CD4-positive, alpha-beta T cell treated with Interleukin-12 subunit alpha and Interleukin-12 subunit beta, for 1 hour (primary cell): ENCODE data around the gene PAK6.
A peak's percentile ranks its signal among the peaks of the same experiment; 100 is the strongest.

Experiments used
- DNase-seq: peaks from one replicate; pipeline ENCODE4 v3.0.0-alpha.2; 2020

The PAK6 gene

DNA sequence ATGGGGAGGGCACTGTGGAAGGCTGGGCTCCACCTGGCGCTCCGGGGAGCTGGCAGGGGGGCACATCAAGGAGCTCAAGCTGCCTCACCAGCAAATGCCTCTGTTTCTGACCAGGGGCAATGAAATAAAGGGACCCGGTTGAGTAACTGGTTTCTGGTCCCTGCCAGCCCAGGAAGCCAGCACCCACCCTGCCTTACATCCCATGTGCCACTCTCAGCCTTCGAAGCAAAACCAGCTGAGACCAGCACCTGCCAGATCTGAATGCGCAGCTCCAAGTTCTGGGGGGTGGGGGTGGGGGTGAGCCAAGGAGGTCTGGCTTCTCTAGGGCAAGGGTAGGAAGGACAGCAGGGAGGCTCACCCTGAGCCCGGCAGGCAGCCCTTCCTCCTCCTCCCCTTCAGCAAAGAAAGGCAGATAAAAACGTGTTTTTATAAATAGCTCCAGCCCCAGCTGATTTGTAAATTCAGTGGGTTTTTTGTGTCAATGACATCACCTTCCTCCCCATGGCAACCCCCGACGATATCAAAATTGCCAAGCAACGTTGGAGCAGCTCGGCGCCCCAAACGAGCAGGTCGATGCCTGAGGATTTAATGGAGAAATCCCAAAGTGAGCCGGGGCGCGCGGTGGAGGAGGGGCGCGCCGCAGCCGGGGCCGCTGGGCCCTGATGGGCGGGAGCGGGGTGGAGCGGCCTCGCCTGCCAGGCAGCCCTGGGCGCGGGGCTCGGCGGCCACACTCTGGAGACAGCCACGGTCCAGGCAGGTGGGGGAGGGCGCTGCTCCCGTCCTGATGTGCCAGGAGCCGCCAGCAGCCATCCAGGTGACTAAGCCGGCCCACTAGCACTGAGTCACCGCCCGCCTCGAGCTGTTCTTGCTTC lies at the start of gene PAK6:
PAK6 (plus strand) TSS at position 532 of the 872 bp plus-strand sequence. CDS start 25,723 bp downstream, outside the sequence.
- DNase-seq = peak; percentile 7

DNA sequence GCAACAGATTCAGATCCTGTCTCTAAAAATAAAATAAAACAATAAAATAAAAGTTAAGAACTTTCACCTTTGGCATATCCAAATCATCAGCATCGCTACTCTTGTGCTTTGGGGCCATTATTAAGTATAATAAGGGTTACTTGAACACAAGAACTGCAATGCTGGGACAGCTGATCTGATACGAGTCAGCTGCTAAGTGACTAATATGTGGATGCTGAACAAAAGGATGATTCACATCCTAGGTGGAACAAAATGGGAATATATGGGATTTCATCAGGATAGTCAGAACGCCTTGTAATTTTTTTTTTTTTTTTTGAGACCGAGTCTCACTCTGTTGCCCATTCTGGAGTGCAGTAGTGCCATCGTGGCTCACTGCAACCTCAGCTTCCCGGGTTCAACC lies 48.3 kb upstream of the PAK6 start:
- DNase-seq = no peak

DNA sequence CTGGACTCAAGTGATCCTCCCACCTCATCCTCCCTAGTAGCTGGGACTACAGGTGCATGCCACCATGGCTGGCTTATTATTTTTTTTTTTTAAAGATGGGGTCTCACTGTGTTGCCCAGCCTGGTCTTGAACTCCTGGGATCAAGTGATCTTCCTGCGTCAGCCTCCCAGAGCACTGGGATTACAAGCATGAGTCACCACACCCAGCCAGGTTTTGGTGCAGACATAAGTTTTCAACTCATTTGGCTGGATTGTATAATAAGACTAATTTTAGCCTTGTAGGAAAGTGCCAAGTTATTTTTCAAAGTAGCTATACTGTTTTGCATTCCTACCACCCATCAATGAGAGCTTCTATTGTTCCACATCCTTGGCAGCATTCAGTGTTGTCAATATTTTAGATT lies 45.9 kb upstream of the PAK6 start:
- DNase-seq = no peak

DNA sequence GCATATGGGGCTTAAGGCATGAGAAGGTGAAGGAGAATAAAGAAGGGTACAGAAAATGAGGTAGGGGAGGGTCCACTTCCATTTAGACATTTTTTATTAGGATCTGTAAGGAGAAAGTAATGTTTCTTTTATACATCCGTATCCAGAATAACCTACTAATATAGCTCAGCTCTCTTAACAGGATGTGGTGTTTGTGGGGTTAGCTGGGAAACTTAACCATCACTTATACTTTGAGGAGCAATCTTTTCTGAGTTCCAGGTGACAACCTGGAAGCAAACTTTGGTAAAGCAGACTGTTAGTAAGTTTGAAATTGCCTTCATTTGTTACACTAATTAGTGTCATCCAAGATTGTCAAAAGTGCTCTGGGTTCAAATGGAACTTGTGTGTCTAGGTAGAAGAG lies 41.4 kb upstream of the PAK6 start:
- peak; percentile 10 for DNase-seq

DNA sequence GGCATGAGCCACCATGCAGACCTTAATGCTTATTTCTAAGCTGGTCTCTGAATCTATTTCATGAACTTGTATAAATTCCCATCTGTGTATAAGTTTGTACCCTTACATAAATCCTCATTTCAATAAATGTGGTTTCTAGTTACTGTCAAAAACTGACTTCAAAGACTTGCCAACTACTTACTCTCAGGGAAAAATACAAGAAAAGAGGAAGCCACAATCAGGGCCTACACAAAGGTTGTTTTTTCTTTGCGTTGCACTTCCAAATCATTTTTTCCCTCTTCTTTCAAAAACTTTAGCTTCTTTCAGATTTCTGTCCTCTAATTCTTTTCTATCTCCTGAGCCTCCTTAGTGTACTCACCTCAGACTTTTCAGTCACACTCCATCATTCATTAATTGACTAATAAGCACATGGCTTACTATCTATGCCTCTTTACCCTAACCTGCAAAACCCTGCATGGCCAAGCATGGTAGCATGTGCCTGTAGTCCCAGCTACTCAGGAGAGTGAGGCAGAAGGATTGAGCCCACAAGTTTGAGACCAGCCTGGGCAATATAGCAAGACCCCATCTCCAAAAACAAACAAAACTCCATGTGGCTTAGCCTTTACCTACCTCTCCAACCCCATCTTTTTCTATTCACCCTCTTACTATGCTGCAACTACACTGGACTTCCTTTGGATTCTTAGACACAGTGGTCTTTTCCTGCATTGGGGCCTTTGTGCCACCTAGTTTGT lies 40.3 kb upstream of the PAK6 start:
- no peak for DNase-seq

DNA sequence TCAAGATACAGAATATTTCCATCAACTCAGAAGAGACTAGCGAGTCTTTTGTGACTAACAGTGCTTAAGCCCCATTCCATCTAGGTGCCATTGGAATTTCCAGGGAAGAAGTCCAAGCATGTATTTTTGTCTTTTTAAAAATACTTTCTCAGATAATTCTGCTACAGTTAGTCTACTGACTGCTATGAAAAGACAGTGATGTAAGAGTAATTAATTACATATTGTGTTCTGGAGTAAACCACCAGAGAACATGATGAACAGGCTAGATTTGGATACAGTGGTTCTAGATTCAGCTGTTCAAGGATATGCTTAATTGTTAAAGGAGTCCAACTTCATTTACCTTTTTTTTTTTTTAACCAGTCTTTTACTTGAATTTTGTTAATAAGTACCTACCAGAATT lies 34.8 kb upstream of the PAK6 start:
- DNase-seq = no peak

DNA sequence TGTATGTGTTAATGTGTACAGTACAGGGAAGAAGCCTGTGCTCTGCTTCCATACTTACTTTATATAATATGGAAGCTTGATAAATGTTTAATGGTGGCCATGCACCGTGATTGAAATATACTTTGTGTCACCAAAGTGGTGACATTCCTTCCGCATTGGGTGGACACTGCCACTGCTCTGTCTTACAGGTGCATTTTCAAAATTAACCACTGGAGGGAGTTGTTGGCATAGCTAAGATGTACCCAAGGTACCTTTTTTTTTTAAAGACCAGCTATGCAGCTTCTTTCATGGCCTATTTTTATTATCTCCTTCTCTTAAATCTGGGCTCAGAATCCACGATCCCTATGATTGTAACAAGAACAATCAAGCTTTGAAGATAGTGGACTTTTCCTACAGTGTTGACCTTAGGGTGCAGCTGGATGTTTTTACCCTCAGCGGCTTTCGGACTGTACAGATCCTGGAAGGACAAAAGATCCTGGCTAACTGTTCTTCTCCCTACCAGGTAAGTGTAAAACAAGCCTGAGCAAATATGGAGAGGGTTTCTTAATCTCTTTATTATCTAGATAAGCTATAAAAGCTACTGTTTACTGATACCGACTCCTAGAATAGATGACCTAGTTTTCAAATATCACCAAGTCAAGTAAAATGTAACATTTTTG lies 21.6 kb upstream of the PAK6 start:
- DNase-seq = peak; percentile 81

DNA sequence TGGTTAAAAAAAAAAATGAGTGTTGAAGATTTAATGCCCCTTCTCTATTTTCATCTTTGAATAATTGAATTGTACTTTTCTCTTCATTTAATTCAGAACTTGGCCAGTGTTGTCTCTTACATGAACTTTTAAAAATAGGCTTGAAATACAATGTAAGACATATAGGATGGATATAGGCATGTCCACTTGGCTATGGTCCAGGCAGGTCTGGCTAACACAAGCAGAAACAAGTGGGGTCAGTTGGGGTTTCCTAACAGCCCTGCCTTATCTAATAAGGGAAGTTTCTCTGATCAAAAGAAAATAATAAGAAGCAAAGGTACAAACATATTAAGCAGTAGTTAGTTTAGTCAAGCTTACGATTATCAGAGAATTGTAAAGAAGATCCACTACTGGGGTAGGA lies 19.1 kb upstream of the PAK6 start:
- DNase-seq = no peak

DNA sequence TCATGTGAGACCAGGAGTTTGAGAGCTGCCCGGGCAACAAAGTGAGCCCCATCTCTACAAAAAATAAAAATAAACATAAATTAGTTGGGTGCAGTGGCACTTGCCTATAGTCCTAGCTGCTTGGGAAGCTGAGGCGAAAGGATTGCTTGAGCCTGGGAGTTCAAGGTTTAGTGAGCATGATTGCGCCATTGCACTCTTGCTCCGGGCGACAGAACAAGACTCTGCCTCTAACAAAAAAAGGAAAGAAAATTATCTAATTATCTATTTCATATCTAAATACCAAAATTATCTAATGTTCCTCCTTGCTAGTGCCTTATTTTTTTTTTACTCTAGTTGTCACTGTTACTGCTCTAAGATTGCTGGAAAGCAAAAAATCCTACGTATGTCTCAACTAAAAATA lies 16.7 kb upstream of the PAK6 start:
- no peak for DNase-seq

DNA sequence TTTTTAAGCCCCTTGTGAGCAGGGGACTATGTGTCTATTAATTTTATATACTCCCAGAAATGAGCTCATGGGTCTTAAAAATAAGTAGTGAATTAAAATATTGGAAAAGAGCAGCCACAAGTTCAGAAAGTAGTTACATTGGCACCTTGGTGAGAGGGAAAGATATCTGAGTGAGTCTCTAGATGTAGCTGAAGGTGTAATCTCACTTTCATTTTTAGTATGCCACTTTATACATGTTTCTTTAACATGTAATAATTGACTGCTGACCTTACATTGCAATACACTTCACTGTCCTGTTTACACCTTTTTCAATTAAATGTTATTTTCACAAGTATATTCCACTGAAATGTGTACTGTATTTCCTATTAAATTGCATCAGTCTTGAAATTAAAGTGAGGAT lies 12.1 kb upstream of the PAK6 start:
- DNase-seq = no peak

DNA sequence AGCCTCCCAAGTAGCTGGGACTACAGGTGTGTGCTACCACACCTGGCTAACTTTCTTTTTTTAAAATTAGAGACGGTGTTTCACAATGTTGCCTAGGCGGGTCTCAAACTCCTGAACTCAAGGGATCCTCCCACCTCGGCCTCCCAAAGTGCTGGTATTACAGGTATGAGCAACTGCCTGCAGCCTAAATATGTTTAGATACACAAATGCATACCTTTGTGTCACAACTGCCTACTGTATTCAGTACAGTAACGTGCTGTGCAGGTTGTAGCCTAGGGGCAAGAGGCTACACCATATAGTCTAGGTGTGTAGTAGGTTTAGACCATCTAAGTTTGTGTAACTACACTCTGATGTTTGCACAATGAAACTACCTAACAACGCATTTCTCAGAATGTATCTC lies 9.5 kb upstream of the PAK6 start:
- DNase-seq = no peak

DNA sequence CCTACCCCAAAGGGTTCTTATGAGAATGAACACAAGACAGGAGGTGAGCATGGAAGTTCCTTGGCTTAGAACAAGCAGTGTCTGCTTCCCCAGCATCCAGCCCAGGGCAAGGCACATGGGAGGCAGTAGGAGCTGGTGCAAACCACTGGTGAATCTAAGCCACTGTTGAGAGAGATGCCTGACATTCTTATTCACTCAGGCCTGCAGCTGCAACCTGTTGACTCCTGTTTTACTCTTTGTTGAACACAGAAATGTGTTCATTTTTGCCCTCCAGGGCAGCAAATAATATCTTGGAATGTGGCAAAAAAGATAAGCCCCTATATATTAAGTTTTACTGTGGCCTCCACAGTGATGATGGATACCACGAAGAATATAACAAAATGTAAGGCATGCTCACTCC lies 8.9 kb upstream of the PAK6 start:
- no peak for DNase-seq

DNA sequence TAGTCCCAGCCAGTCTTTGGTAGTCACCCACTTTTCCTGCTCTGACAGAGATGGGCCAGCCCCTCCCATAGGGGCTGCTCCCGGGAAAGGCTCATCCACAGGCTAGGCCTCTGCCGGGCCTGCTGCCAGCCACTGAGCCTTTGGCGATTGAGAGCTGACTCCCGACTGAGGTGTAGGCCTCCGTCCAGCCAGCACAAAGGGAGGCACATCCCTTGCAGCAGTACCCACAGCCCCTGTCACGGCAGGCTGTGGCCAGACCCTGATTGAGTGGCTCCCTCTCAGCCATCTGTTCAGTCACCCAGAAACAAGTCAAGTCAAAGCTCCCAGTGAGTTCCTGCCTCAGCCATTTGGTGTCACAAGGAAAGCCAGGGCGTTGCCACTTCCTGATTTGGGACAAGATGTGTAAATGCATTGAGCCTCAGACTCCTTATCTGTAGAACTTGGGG lies 6.2 kb upstream of the PAK6 start:
- DNase-seq = no peak

DNA sequence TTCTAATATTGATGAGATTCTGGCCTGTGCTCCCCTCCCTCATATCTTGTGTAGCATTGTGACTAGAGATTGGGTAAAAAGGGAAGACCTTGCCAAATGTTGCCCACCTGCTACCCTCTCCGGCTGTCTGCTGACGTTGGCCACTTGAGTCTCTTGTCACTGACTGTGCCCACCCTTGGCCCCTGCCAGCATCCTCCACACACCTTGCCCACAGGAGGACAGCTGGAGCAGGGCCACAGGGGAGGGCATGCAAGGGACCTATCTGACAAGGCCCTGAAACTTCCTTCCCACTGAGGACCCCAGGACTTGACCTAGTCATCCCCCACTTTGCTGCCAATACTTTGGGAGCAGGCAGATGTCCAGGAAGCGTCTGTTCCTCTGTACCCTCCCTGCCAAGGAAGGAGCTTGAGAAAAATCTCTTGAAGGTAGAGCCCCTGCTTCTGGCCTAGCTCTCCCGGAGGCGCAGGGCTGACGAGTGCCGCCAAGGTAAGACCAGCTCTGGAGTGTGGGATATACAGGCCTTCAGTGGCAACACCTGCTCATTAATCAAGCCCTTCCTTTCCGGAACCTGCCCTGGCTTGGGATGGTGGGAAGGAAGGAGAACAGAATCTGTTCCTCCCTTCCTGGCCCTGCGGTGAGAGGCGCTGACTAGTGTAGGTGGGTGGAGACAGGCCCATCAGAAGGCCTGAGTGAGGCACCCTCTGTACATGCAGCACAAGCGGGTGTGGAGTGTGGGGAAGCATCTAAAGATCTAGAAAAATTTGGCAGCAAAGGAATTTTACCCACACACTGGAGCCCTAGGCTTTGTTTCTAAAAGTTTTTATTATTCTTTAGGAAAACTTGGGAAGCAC lies 4.9 kb upstream of the PAK6 start:
- no peak for DNase-seq

DNA sequence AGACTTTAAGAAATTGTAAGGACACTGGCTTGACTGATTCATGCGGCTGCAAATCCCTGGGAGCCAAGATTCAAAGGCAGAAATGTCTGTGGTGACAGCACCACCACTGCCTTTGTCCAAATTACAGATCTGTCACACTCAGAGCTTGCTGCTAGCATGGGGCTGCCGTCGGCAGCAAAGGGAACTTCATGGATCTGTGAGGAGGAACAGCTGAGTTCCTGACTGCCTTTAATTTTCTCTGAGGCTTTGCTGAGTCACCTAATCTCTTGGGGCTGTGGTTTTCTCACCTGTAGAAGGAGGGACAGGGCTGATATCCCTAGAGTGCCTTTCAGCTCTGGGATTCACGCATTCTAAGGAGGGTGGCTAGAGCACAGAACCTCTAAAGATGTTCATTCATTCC lies 4.1 kb upstream of the PAK6 start:
- DNase-seq = no peak

DNA sequence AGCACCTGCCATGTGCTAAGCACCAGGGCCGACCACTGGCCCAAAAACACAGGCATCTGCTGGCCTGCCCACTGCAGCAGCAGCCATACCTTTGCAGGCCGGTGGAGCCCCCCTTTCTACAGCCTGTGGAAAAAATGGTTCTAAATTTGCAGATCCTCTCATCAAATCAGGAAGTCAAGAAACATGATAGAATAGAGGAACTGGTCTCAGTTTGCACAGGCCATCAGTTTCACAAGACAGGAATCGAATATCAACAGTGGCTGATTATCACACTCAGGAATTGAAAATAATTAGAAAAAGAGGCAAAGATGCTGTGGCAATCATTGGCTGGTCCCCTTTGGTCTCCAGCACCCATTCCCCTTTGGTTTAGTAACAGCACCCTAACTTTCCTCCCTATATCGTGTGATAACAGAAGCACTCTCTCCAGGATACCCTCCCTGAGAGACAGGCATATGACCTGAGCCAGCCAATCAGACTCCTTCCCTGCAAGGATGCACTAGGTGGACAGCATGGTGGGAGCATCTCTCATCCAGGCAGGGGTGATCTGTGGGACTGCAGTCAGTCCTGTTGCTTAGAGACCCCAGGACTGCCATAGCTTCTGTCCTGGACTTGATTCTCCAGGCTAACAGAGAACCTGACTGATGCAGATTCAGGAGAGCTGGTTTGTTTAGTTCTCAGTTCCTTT lies 3.5 kb upstream of the PAK6 start:
- DNase-seq = no peak

DNA sequence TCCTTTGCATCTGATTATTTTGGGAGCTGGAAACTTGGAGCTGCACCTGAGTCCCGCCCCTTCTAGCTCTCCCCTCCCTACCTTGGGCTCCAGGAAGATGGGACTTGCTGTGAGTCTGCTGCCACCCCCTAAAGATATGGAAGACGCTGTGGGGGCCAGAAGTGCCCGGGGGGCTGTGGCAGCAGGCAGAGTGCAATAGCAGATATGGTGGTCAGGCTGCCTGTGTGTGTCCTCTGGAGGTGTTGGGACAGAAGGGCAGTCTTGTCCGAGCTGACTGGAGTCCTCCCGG lies 485 bp downstream of the PAK6 start:
- DNase-seq = no peak

DNA sequence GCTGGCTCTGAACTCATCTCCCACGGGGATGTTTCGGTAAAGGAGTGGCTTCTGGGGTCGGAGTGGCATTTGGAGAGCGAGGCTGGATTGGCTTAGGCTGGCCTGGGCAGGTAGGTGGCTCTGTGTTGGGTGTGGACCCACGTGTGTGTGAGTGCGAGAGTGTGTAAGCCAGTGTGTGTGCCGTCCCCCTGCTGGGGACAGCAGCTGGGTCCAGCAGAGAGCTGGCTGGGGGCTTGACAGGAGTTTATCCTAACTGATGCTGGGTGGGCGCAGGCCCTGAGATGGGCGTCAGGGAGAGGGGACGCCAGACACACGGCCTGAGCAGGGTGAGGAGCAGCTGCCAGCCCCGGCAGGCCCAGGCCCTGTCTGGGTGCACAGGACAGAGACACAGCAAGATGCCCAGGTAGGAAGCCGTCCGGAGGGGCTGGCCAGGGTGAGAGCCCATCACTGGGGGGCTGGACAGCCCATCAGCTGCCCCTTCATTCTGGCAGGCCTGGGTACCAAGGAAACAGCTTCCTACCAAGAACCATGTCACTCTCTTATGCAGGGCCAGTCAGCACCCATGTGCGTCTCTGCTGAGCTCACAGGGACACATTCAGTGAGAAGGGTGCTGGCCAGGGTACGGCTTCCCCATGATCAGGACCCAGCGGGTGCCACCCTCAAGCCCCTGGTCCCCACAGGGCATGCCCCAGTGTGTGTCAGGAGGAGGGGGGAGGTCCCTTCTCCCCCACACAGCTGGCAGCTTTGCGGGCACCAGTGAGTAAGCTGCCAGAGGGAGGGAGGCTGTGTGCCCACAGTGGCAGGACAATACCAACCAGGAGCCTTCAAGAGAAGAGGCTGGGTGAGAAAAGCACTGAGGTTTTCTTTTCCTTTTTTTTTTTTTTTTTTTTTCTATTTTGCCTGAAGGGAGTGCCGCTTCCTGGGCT lies 1.1 kb downstream of the PAK6 start:
- DNase-seq = no peak

DNA sequence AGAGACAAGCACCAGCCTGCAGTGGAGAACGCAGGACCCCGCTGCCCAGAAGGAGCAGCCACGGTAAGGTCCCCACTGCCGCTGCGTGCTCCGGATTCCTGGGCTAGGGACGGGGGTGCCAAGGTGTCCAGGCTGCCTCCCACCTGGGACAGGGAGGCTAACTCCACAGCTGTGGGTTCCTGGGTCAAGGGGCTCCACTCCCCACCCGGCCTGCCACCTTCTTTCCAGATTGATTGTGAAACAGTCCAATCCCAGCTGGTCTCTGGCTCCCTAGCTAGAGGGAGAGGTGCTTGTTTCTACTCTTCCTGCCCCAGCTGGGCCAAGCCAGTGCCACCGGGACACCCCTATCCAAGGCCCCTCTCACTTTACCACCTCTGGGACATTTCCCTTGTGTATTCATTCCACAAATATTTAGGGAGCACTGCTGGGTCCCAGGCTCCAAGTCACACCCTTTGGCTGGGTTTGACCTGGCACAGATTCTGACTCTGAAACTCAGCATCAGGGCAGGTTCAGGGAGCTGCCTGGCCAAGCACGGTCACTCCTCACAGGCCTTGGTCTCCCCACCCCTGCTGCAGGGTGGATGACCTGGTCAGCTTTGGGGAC lies 1.9 kb downstream of the PAK6 start:
- no peak for DNase-seq

DNA sequence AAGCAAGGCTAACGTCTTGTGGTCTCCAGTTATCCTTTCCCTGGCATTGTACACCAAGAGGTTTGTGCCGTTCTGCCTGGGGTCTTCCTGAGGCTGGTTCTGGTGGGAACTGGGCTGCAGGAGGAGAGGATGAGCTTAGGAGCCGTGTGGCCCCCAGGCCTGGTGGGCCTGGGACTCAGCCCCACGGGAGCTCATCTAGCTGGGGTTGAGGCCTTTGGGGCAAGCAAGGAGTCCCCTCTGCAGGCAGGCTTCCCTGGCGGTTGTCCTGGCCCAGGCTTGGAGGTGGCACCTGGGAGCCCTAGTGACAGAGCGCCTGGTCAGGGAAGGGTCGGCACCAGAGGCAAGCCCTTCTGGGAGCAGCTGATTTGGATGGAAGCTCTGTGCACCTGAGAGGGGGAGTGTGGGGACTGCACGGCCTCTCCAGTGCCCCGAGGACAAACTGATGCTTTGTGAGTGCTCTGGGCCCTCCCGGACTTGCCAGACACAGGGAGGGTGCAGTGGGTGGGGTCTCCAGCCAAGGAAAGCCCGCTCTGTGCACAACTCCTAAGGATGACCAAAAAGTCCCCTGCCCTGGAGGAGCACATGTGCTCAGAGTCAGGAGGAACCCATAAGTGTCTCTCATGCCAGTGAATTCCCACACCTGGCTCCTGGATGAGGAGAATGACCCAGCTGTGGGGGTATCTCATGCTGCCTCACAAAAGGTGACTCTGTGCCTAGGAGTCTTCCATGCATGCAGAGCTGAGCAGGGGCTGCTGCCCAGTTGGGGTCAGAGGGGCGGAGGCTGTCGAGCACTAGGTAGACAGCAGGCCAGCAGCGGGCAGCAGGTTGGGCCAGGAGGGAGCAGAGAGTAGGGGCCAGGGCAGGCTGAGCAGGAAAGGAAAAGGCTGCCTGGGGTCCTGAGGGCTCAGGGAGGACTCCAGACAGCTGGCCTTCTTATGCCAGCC lies 2.7 kb downstream of the PAK6 start:
- no peak for DNase-seq
